Thyroid gland (tissue), 4 donors: ENCODE data around the gene LSAMP.

Experiments
- CTCF ChIP-seq, 6 experiments: fragments of 200-600 bp in 3 of 6; fragments of 450-650 bp in 3 of 6; sonication (generic) in 3 of 6; IDR thresholded peaks; one replicate each; pipeline ENCODE4 v1.5.1; 2016 to 2019; ENCODE audit warnings: antibody characterized with exemption in 6 of 6, mild to moderate bottlenecking in 2 of 6, inconsistent platforms in 1 of 6, moderate library complexity in 1 of 6
- POLR2A ChIP-seq, 2 donors: fragments of 450-650 bp; IDR thresholded peaks; one replicate each; pipeline ENCODE4 v1.6.1; 2017; ENCODE audit warnings: antibody characterized with exemption in 2 of 2, mild to moderate bottlenecking in 2 of 2, moderate library complexity in 1 of 2

- TF ChIP-seq CTCF (IDR thresholded peaks at IDR 0.05) = no peak
- no peak for TF ChIP-seq POLR2A (IDR thresholded peaks at IDR 0.05)
Measured at GRCh38 chr3:116341381-116341780, 103.9 kb downstream of the LSAMP start.
